IgD-negative memory B cell (primary cell): ENCODE measurements around the gene BCO1. TPM values are rescaled to one million over a fixed set of nuclear protein-coding genes. Genes with fewer than 3 reads are reported as not detected.
"Not testable (repeated sequence)": the region's sequence is repeated elsewhere in the genome, so short reads cannot be mapped to it uniquely, and the experiment has no call there.

Source experiments
- H3K27ac Mint-ChIP-seq, 3 donors: one replicate each; pipeline ENCODE4 v1.8.0; 2020 to 2022; ENCODE audit warnings: mild to moderate bottlenecking in 3 of 3, mixed read lengths in 3 of 3, moderate library complexity in 1 of 3
- H3K27me3 Mint-ChIP-seq: one replicate; pipeline ENCODE4 v1.8.0; 2021; ENCODE audit warnings: mixed read lengths
- H3K36me3 Mint-ChIP-seq: one replicate; pipeline ENCODE4 v1.8.0; 2020; ENCODE audit warnings: mild to moderate bottlenecking, mixed read lengths
- H3K4me1 Mint-ChIP-seq, 3 donors: one replicate each; pipeline ENCODE4 v1.8.0; 2020 to 2022; ENCODE audit warnings: mixed read lengths in 3 of 3, mild to moderate bottlenecking in 1 of 3
- H3K4me3 Mint-ChIP-seq, 4 donors: one replicate each; pipeline ENCODE4 v1.8.0; 2020 to 2022; ENCODE audit warnings: mild to moderate bottlenecking in 4 of 4, mixed read lengths in 4 of 4, moderate library complexity in 3 of 4
- H3K9me3 Mint-ChIP-seq, 3 donors: one replicate each; pipeline ENCODE4 v1.8.0; 2020 to 2021; ENCODE audit warnings: mixed read lengths in 3 of 3, mild to moderate bottlenecking in 1 of 3
- polyA plus RNA-seq: library from polyadenylated mRNA; unstranded; fragments of 300-500 nt; fragmentation: Illumina TruSeq; gene quantifications from one replicate; pipeline ENCODE4 v1.2.3, GENCODE V29; 2021

The BCO1 gene
- polyA plus RNA-seq, 1 donor from 2014 or later, result not detected

GRCh38 chr16:81220349-81220748 lies 18.1 kb upstream of the BCO1 start:
- Mint-ChIP-seq H3K27me3 (peaks cover 14% of the 10 kb centered on the region), H3K4me1 (no peaks in the 10 kb centered on the region), H3K27ac (no peak overlapping the region), H3K9me3 (no peaks in the 10 kb centered on the region), H3K36me3 (no peaks in the 10 kb centered on the region), H3K4me3 (no peak overlapping the region)

- Mint-ChIP-seq H3K27me3 (peaks cover 11% of the 10 kb centered on the region), H3K4me1 (no peaks in the 10 kb centered on the region), H3K27ac (no peak overlapping the region), H3K4me3 (no peak overlapping the region), H3K9me3 (no peaks in the 10 kb centered on the region), H3K36me3 (no peaks in the 10 kb centered on the region)
Measured at GRCh38 chr16:81221731-81222130, 16.8 kb upstream of the BCO1 start.

GRCh38 chr16:81224824-81225223 lies 13.7 kb upstream of the BCO1 start:
- no peaks in the 10 kb centered on the region for H3K9me3 Mint-ChIP-seq
- H3K4me3 Mint-ChIP-seq, result no peak overlapping the region
- H3K27me3 Mint-ChIP-seq, result peaks cover 8% of the 10 kb centered on the region
- no peaks in the 10 kb centered on the region for H3K4me1 Mint-ChIP-seq
- peaks cover 3% of the 10 kb centered on the region for H3K36me3 Mint-ChIP-seq
- no peak overlapping the region for H3K27ac Mint-ChIP-seq

GRCh38 chr16:81225697-81226096 lies 12.8 kb upstream of the BCO1 start:
- not testable (repeated sequence) for H3K27me3 Mint-ChIP-seq, H3K9me3 Mint-ChIP-seq, H3K4me1 Mint-ChIP-seq, H3K4me3 Mint-ChIP-seq, H3K27ac Mint-ChIP-seq, H3K36me3 Mint-ChIP-seq

DNA sequence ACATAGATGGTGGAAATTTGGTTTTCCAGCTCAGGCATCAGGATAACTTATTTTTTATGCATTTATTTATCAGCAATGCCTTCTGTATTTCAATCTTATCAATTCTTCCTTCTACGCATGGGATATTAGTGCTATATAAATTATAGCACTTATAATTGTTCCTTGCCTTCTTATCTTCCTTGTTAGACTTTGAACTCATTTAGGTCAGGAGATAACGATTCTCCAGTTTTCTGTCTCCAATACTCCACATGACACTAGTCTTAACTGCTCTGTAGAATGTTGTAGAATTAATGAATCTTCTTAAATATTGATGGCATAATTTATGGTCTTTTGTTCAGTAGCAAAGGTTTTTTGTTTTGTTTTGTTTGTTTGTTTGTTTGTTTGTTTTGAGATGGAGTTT lies 10.7 kb upstream of the BCO1 start:
- H3K4me1 Mint-ChIP-seq, result peaks cover 0 to 10% (median 9%) of the 10 kb centered on the region in 3 donors
- no peak overlapping the region for H3K4me3 Mint-ChIP-seq
- peaks cover 3% of the 10 kb centered on the region for H3K36me3 Mint-ChIP-seq
- H3K27me3 Mint-ChIP-seq, result peaks cover 9% of the 10 kb centered on the region
- no peak overlapping the region for H3K27ac Mint-ChIP-seq
- peaks cover 0 to under 1% (median 0%) of the 10 kb centered on the region in 3 donors for H3K9me3 Mint-ChIP-seq

DNA sequence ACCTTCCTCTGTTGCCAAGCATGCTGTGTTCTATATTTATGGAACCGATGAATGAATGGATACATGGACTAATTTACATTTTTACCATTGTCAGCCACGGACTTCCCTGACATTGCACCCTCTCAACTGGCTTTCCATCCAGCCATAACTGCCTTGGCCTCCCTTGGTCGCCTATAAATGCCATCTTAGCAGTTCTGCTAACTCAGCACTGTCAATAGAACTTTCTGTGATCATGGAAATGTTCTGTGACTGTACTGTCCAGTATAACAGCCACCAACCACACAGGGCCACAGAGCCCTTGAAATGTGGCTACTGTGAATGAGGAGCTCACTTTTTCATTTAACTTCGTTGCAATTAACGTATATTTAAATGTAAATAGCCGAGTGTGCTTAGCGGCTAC lies 8.7 kb upstream of the BCO1 start:
- H3K36me3 Mint-ChIP-seq, result peaks cover 3% of the 10 kb centered on the region
- peaks cover 0 to 4% (median 0%) of the 10 kb centered on the region in 3 donors for H3K9me3 Mint-ChIP-seq
- no peak overlapping the region for H3K4me3 Mint-ChIP-seq
- no peak overlapping the region for H3K27ac Mint-ChIP-seq
- peaks cover 7% of the 10 kb centered on the region for H3K27me3 Mint-ChIP-seq
- H3K4me1 Mint-ChIP-seq, result peaks cover 0 to 10% (median 9%) of the 10 kb centered on the region in 3 donors

DNA sequence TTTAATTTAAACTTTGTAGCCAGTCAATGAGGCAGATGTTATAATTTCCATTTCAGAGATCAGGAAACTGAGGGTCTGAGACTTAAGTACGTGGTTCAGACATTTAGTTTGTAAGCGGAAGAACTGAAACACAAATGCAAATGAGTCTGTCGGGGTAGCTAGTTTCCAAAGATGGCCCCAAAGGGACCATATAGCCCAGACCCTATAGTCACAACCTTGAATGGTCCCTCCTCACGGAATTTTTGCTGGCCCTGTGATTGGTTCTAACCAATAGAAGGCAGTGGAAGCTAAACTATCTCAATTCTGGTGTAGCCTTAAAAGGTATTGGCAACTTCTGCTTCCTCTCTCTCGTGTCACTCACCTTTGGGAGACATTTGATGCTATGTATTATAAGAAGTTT lies 7.5 kb upstream of the BCO1 start:
- Mint-ChIP-seq H3K4me3 (peak overlapping the region in 1 of 4 donors; percentile 55), H3K9me3 (peaks cover 0 to 4% (median 0%) of the 10 kb centered on the region in 3 donors), H3K27ac (no peak overlapping the region), H3K4me1 (peaks cover 0 to 10% (median 9%) of the 10 kb centered on the region in 3 donors), H3K27me3 (peaks cover 4% of the 10 kb centered on the region), H3K36me3 (peaks cover 3% of the 10 kb centered on the region)

DNA sequence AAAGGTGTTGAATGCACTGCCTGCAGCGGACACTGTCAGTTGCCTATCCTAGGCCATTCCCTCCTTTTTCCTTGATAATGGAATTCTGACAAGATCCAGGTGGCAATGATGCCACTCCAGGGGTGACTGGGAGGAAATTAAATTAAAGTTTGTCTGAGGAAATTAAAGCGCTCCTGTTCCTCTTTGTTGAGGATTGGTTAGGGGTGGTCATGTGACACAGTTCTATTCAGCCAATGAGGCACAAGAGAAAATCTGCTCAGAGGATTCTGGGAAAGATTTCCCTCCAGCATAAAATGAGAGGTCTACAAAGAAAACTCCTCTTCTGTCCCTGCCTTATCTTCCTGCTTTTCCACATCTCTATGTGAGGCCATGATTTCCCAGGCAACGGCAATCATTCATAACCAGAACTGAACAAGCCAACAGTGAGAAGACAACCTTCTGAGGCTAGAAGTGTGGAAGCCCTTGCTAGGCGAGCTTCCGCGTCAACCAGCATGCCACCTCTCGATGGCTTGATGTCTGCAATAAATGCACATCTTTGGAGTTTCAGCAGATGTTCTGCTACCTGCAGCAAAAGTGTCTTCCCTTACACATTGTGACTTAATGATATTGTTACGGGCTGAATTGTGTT lies 5.6 kb upstream of the BCO1 start:
- H3K27me3 Mint-ChIP-seq, result peaks cover 4% of the 10 kb centered on the region
- peaks cover 0 to 4% (median 0%) of the 10 kb centered on the region in 3 donors for H3K9me3 Mint-ChIP-seq
- H3K4me3 Mint-ChIP-seq, result no peak overlapping the region
- peaks cover 0 to 10% (median 9%) of the 10 kb centered on the region in 3 donors for H3K4me1 Mint-ChIP-seq
- no peak overlapping the region for H3K27ac Mint-ChIP-seq
- peaks cover 3% of the 10 kb centered on the region for H3K36me3 Mint-ChIP-seq

- no peak overlapping the region for H3K27ac Mint-ChIP-seq
- peaks cover 7% of the 10 kb centered on the region for H3K27me3 Mint-ChIP-seq
- H3K36me3 Mint-ChIP-seq, result no peaks in the 10 kb centered on the region
- H3K4me1 Mint-ChIP-seq, result peaks cover 0 to 4% (median 2%) of the 10 kb centered on the region in 3 donors
- peaks cover 0 to 4% (median 0%) of the 10 kb centered on the region in 3 donors for H3K9me3 Mint-ChIP-seq
- no peak overlapping the region for H3K4me3 Mint-ChIP-seq
Measured at GRCh38 chr16:81237282-81237681, 1.2 kb upstream of the BCO1 start.

DNA sequence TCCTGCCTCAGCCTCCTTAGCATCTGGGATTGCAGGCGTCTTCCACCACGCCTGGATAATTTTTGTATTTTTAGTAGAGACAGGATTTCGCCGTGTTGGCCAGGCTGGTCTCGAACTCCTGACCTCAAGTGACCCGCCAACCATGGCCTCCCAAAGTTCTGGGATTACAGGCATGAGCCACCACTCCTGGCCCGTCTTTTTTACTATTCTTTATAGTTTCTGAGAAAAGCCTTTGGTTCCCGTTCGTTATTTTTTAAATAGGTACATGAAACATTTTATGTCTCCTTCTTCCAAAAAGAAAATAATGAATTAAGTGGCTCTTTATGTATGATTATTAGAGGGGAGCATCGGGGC lies 570 bp upstream of the BCO1 start:
- Mint-ChIP-seq H3K4me1 (peaks cover 0 to 4% (median 2%) of the 10 kb centered on the region in 3 donors), H3K27ac (no peak overlapping the region), H3K36me3 (no peaks in the 10 kb centered on the region), H3K4me3 (no peak overlapping the region), H3K27me3 (peaks cover 10% of the 10 kb centered on the region), H3K9me3 (peaks cover 0 to 2% (median 0%) of the 10 kb centered on the region in 3 donors)

- peaks cover 0 to 4% (median 2%) of the 10 kb centered on the region in 3 donors for H3K4me1 Mint-ChIP-seq
- no peaks in the 10 kb centered on the region for H3K9me3 Mint-ChIP-seq
- no peak overlapping the region for H3K4me3 Mint-ChIP-seq
- H3K36me3 Mint-ChIP-seq, result no peaks in the 10 kb centered on the region
- H3K27ac Mint-ChIP-seq, result no peak overlapping the region
- H3K27me3 Mint-ChIP-seq, result peaks cover 12% of the 10 kb centered on the region
Measured at GRCh38 chr16:81239367-81240121, 1.1 kb downstream of the BCO1 start.

DNA sequence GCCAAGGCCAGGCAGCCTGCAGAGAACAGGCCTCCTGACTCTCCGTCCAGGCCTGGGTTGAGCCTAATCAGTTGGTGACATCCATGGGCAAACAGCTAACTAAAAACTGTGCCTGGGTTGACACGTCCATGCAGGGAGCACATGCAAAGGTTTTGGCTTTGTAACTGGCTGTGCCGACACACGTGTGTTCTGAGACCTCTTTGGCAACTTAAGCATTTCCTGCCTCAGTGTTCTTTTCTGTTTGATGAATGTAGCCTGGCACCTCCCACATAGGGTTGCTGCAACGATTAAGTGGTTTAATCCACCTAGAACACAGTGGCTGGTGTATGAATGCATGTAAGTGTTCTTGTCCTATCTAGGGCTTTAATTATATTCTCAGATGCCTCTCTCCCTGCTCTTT lies 3.2 kb downstream of the BCO1 start:
- no peak overlapping the region for H3K27ac Mint-ChIP-seq
- peaks cover 15% of the 10 kb centered on the region for H3K27me3 Mint-ChIP-seq
- peaks cover 0 to 5% (median 4%) of the 10 kb centered on the region in 3 donors for H3K4me1 Mint-ChIP-seq
- H3K9me3 Mint-ChIP-seq, result no peaks in the 10 kb centered on the region
- no peaks in the 10 kb centered on the region for H3K36me3 Mint-ChIP-seq
- H3K4me3 Mint-ChIP-seq, result no peak overlapping the region

DNA sequence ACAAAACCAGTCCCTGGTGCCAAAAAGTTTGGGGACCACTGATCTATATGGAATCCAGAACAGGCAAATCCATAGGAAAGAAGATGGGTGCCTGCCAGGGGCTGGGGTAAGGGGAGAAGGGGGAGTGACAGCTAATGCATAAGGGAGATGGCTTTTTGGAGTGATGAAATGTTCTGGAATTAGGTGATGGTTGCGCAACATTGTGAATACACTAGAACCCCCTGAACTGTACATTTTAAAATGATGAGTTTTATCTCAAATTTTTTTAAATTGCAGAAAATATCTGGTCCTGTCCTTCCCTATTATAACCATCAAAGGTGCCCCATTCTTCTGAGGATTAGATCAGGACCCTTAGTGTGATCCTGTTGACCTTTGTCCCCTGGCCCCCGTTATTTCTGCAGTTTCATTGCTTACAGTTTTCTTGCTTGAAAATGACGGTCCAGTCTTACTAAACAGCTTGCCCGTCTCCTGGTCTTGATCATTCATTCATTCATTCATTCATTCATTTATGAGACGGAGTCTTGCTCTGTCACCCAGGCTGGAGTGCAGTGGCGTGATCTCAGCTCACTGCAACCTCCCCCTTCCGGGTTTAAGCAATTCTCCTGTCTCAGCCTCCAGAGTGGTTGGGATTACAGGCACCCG lies 4.6 kb downstream of the BCO1 start:
- no peak overlapping the region for H3K4me3 Mint-ChIP-seq
- H3K27ac Mint-ChIP-seq, result no peak overlapping the region
- peaks cover 0 to 5% (median 4%) of the 10 kb centered on the region in 3 donors for H3K4me1 Mint-ChIP-seq
- H3K9me3 Mint-ChIP-seq, result no peaks in the 10 kb centered on the region
- no peaks in the 10 kb centered on the region for H3K36me3 Mint-ChIP-seq
- peaks cover 19% of the 10 kb centered on the region for H3K27me3 Mint-ChIP-seq

DNA sequence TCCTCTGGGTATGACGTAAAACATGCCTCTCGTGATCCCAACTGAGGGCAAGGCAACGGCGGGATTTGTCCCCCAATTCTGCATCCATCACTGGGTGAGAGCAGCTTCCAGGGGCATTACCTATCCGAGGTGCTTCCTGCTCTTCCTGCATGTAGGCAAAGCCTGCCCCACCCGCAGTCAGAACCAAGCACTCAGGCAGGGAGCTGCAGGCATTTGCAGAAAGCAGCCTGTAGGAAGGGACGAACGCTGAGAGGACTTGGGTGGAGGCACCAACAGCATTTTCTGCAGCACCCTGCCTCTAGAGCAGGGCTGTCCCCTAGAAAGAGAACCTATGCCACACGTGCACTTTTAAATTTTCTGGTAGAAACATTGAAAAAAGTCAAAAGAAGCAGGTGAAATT lies 5.5 kb downstream of the BCO1 start:
- Mint-ChIP-seq H3K27me3 (peaks cover 14% of the 10 kb centered on the region), H3K9me3 (no peaks in the 10 kb centered on the region), H3K27ac (no peak overlapping the region), H3K4me3 (no peak overlapping the region), H3K36me3 (no peaks in the 10 kb centered on the region), H3K4me1 (peaks cover 0 to 3% (median 0%) of the 10 kb centered on the region in 3 donors)

DNA sequence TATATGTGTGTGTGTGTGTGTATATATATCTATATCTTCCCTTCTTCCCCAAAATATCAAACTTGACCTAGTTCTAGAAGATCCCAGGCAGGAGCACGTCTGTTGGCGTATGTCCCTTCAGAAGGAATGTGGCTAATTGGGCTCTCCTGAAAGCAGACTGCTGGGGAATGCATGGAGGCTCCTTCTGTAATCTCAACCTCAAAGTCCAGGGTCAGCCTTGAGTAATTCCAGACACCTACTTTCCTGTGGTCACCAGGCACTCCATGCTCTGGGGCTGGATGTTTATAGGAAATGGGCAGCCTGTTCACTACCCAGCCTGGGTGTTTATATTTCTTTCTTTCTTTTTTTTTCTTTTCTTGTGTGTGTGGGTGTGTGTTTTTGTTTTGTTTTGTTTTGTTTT lies 13.4 kb downstream of the BCO1 start:
- Mint-ChIP-seq H3K36me3 (no peaks in the 10 kb centered on the region), H3K27me3 (peaks cover 5% of the 10 kb centered on the region), H3K4me3 (no peak overlapping the region), H3K9me3 (no peaks in the 10 kb centered on the region), H3K27ac (peak overlapping the region in 1 of 3 donors; percentile 16), H3K4me1 (no peaks in the 10 kb centered on the region)
